HL-60 (cell line): ENCODE measurements around the gene DROSHA.

ENCODE experiments used
- DNase-seq, 2 experiments: peaks; one replicate each; pipeline ENCODE4 v3.0.0-alpha.2; 2010 to 2020; ENCODE audit warnings: low read depth in 1 of 2, low spot score in 1 of 2
- H3K27ac ChIP-seq: fragments of 250-450 bp; sonication (Bioruptor Pico); replicated peaks from 2 replicates; pipeline ENCODE4 v1.5.1; 2020; ENCODE audit warnings: mild to moderate bottlenecking, moderate library complexity
- H3K27me3 ChIP-seq: fragments of 250-450 bp; sonication (Bioruptor Pico); 2 replicates; pipeline ENCODE4 v1.5.1; 2021; ENCODE audit warnings: mild to moderate bottlenecking, moderate library complexity; ENCODE audit not compliant: insufficient read depth, poor library complexity, severe bottlenecking
- H3K4me3 ChIP-seq: replicated peaks from 2 replicates; pipeline ENCODE4 v1.5.1; 2011; ENCODE audit warnings: mild to moderate bottlenecking, control low read depth, low read length; ENCODE audit not compliant: insufficient read depth
- GABPA ChIP-seq: IDR thresholded peaks from 2 replicates; pipeline ENCODE4 v1.6.1; 2012; ENCODE audit warnings: low read depth
- POLR2AphosphoS5 ChIP-seq: IDR thresholded peaks from 2 replicates; pipeline ENCODE4 v1.6.1; 2012; ENCODE audit warnings: low read depth
- SPI1 ChIP-seq: IDR thresholded peaks from 2 replicates; pipeline ENCODE4 v1.6.1; 2012; ENCODE audit warnings: low read depth, mild to moderate bottlenecking, borderline replicate concordance
- TF ChIP-seq, protein P1 (sequence below): IDR thresholded peaks from one replicate; pipeline ENCODE4 v1.5.1; 2011; ENCODE audit warnings: low read length, control low read depth, inconsistent platforms; ENCODE audit not compliant: insufficient read depth
- TF ChIP-seq, protein P2 (sequence below): IDR thresholded peaks from 2 replicates; pipeline ENCODE4 v1.6.1; 2012; ENCODE audit warnings: low read depth; ENCODE audit not compliant: insufficient replicate concordance

DROSHA gene

GRCh38 chr5:31421806-31422586 lies 109.9 kb downstream of the DROSHA start:
- H3K27me3 ChIP-seq = no peaks in the 10 kb centered on the region
- H3K27ac ChIP-seq = no peak overlapping the region
- TF ChIP-seq, protein P1, sequence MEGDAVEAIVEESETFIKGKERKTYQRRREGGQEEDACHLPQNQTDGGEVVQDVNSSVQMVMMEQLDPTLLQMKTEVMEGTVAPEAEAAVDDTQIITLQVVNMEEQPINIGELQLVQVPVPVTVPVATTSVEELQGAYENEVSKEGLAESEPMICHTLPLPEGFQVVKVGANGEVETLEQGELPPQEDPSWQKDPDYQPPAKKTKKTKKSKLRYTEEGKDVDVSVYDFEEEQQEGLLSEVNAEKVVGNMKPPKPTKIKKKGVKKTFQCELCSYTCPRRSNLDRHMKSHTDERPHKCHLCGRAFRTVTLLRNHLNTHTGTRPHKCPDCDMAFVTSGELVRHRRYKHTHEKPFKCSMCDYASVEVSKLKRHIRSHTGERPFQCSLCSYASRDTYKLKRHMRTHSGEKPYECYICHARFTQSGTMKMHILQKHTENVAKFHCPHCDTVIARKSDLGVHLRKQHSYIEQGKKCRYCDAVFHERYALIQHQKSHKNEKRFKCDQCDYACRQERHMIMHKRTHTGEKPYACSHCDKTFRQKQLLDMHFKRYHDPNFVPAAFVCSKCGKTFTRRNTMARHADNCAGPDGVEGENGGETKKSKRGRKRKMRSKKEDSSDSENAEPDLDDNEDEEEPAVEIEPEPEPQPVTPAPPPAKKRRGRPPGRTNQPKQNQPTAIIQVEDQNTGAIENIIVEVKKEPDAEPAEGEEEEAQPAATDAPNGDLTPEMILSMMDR = no peak
- no peak for TF ChIP-seq SPI1
- TF ChIP-seq POLR2AphosphoS5 = no peak
- TF ChIP-seq, protein P2, sequence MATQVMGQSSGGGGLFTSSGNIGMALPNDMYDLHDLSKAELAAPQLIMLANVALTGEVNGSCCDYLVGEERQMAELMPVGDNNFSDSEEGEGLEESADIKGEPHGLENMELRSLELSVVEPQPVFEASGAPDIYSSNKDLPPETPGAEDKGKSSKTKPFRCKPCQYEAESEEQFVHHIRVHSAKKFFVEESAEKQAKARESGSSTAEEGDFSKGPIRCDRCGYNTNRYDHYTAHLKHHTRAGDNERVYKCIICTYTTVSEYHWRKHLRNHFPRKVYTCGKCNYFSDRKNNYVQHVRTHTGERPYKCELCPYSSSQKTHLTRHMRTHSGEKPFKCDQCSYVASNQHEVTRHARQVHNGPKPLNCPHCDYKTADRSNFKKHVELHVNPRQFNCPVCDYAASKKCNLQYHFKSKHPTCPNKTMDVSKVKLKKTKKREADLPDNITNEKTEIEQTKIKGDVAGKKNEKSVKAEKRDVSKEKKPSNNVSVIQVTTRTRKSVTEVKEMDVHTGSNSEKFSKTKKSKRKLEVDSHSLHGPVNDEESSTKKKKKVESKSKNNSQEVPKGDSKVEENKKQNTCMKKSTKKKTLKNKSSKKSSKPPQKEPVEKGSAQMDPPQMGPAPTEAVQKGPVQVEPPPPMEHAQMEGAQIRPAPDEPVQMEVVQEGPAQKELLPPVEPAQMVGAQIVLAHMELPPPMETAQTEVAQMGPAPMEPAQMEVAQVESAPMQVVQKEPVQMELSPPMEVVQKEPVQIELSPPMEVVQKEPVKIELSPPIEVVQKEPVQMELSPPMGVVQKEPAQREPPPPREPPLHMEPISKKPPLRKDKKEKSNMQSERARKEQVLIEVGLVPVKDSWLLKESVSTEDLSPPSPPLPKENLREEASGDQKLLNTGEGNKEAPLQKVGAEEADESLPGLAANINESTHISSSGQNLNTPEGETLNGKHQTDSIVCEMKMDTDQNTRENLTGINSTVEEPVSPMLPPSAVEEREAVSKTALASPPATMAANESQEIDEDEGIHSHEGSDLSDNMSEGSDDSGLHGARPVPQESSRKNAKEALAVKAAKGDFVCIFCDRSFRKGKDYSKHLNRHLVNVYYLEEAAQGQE = no peak
- no peak for TF ChIP-seq GABPA
- no peak overlapping the region for H3K4me3 ChIP-seq
- no peak for DNase-seq

- H3K27me3 ChIP-seq = no peaks in the 10 kb centered on the region
- no peak overlapping the region for H3K27ac ChIP-seq
- DNase-seq = no peak
- no peak overlapping the region for H3K4me3 ChIP-seq
- no peak for TF ChIP-seq GABPA
- TF ChIP-seq SPI1 = no peak
- TF ChIP-seq, protein P1 = no peak
- TF ChIP-seq, protein P2 = no peak
- no peak for TF ChIP-seq POLR2AphosphoS5
Observed at GRCh38 chr5:31417512-31417911, 114.4 kb downstream of the DROSHA start.

GRCh38 chr5:31416547-31416946 lies 115.3 kb downstream of the DROSHA start:
- Histone ChIP-seq H3K27me3 (no peaks in the 10 kb centered on the region), H3K27ac (no peak overlapping the region), H3K4me3 (no peak overlapping the region)
- no peak for DNase-seq
- no peak for TF ChIP-seq SPI1
- TF ChIP-seq GABPA = no peak
- TF ChIP-seq, protein P2 = no peak
- TF ChIP-seq POLR2AphosphoS5 = no peak
- TF ChIP-seq, protein P1 = no peak
